Measurements from ENCODE around the gene PDE11A. TPM values are rescaled to one million over a fixed set of nuclear protein-coding genes. Genes with fewer than 3 reads are reported as not detected.

The PDE11A gene
- total RNA-seq, 1 experiment from 2014 or later, result not detected

DNA sequence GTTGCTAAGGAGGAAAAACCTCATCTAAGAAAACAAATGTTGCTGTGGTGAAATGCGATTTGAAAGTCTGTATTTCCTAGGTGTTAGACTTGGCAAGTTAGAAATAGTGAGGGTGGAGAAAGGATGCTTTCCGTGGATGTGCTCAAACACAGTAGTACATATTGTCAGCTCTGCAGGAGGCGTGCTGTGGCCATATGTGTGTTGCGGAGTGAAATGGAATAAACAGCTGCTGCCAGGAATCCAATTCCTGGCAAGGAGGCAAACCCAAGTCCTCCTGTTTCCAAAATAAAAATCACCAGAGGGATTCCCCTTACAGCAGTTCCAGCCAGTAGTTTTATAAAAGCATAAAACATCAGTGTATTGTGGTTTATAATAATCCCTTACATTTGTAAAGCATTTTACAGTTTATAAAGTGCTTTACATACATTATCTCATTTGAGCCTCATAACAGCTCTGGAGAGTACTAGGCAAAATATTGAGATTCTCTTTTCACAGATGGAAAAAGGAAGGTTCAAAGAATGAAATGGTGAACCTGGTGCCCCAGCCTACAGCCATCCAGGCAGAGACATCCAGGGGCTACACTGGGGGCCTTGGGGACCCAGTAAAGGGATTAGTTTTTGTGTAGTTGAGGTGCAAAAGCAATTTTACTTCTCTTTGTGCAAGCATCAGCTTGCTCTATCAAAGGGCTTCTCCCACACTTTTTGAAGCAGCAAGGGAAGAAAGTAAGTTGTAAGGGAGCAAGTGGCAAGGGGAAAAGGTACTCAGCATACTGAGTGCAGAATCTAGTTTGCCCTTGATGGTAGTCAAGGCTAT, 474.0 kb downstream of the PDE11A start:
- TF ChIP-seq, protein P1, sequence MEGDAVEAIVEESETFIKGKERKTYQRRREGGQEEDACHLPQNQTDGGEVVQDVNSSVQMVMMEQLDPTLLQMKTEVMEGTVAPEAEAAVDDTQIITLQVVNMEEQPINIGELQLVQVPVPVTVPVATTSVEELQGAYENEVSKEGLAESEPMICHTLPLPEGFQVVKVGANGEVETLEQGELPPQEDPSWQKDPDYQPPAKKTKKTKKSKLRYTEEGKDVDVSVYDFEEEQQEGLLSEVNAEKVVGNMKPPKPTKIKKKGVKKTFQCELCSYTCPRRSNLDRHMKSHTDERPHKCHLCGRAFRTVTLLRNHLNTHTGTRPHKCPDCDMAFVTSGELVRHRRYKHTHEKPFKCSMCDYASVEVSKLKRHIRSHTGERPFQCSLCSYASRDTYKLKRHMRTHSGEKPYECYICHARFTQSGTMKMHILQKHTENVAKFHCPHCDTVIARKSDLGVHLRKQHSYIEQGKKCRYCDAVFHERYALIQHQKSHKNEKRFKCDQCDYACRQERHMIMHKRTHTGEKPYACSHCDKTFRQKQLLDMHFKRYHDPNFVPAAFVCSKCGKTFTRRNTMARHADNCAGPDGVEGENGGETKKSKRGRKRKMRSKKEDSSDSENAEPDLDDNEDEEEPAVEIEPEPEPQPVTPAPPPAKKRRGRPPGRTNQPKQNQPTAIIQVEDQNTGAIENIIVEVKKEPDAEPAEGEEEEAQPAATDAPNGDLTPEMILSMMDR (IDR thresholded peaks at IDR 0.05; ENCODE audit: unreplicated experiment), result no peak
- no peaks in the 10 kb centered on the region for H3K4me1 Mint-ChIP-seq (ENCODE audit: insufficient read depth, unreplicated experiment)
- CTCF ChIA-PET, result interaction anchor here (0.8 to 1.2 kb wide), 2 partner anchors 14 to 338 kb away, joined by 3 read pairs; no protein-coding TSS in a partner anchor
- POLR2A ChIA-PET, result interaction anchor here (0.7 kb wide), 1 partner anchor 20 kb away, joined by 3 read pairs; no protein-coding TSS in a partner anchor
- intact Hi-C loops (cut with micrococcal nuclease), result no loop called here
- no TSS peak for BruUV-seq (replicated peaks)
- peaks cover 4% of the 10 kb centered on the region for H3K36me3 Mint-ChIP-seq (ENCODE audit: insufficient read depth, unreplicated experiment)
- H3K27ac Mint-ChIP-seq (ENCODE audit: low read depth, unreplicated experiment), result no peak overlapping the region
- H3K4me3 Mint-ChIP-seq (ENCODE audit: unreplicated experiment), result no peak overlapping the region
- H3K9me3 Mint-ChIP-seq (ENCODE audit: unreplicated experiment), result no peaks in the 10 kb centered on the region
- no peak for DNase-seq (ENCODE audit: unreplicated experiment)
- peaks cover 26% of the 10 kb centered on the region for H3K27me3 Mint-ChIP-seq (ENCODE audit: insufficient read depth, unreplicated experiment)

DNA sequence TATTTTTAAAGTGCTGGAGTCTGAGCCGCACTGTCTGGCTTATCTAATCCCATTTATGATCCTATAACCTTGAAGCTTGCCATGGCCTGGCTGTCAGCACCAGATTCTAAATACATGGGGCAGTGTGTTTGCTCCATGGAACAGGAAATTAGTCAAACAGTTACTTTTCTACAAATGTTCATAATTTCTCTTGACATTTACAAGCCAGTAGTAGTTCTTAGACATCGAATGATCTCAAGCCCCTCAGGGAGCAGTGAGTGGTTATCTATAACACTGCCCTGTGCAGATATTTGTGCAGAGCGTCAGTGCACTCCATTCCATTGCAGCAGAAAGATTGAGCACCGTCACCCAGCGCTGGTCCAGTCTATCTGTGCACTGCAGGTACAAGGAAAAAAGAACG, 474.8 kb downstream of the PDE11A start:
- TF ChIP-seq, protein P1 (IDR thresholded peaks at IDR 0.05; ENCODE audit: unreplicated experiment), result no peak
- Mint-ChIP-seq H3K27me3 (ENCODE audit: insufficient read depth, unreplicated experiment) (peaks cover 26% of the 10 kb centered on the region), H3K27ac (ENCODE audit: low read depth, unreplicated experiment) (no peak overlapping the region), H3K36me3 (ENCODE audit: insufficient read depth, unreplicated experiment) (peaks cover 4% of the 10 kb centered on the region), H3K4me1 (ENCODE audit: insufficient read depth, unreplicated experiment) (no peaks in the 10 kb centered on the region), H3K9me3 (ENCODE audit: unreplicated experiment) (no peaks in the 10 kb centered on the region), H3K4me3 (ENCODE audit: unreplicated experiment) (no peak overlapping the region)
- CTCF ChIA-PET, result interaction anchor here (0.6 kb wide), 1 partner anchor 114 kb away, joined by 3 read pairs; no protein-coding TSS in a partner anchor
- intact Hi-C loops (cut with micrococcal nuclease), result no loop called here
- BruUV-seq (replicated peaks), result no TSS peak
- POLR2A ChIA-PET, result interaction anchor here (0.7 kb wide), 1 partner anchor 19 kb away, joined by 3 read pairs; no protein-coding TSS in a partner anchor
- DNase-seq (ENCODE audit: unreplicated experiment), result no peak

DNA sequence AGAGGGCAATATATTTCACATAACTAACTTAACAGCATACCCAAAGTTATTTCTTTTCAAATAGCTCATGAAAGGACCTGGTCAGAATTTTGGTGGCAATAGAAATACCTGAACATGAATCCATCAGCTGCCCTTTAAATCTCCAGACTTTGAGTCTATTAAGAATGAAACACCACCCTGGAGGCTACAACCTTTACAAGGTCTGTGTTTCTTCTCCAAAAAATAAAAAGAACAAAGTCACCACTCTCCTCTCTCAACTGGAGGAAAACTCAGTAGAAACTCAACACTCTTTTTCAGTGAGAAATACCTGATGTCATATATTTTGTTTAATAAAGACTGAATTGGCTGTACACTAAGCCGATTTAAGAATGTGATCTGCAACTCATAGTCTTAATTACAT, 475.7 kb downstream of the PDE11A start:
- H3K27me3 Mint-ChIP-seq (ENCODE audit: insufficient read depth, unreplicated experiment), result peaks cover 26% of the 10 kb centered on the region
- no peak overlapping the region for H3K4me3 Mint-ChIP-seq (ENCODE audit: unreplicated experiment)
- no TSS peak for BruUV-seq (replicated peaks)
- TF ChIP-seq, protein P1 (IDR thresholded peaks at IDR 0.05; ENCODE audit: unreplicated experiment), result no peak
- H3K9me3 Mint-ChIP-seq (ENCODE audit: unreplicated experiment), result no peaks in the 10 kb centered on the region
- H3K27ac Mint-ChIP-seq (ENCODE audit: low read depth, unreplicated experiment), result no peak overlapping the region
- ChIA-PET POLR2A (no interaction called here), CTCF (interaction anchor here (0.6 to 0.7 kb wide), 3 partner anchors 13 to 455 kb away, joined by 3 to 4 read pairs (median 3); no protein-coding TSS in a partner anchor)
- H3K36me3 Mint-ChIP-seq (ENCODE audit: insufficient read depth, unreplicated experiment), result peaks cover 4% of the 10 kb centered on the region
- no peaks in the 10 kb centered on the region for H3K4me1 Mint-ChIP-seq (ENCODE audit: insufficient read depth, unreplicated experiment)
- intact Hi-C loops (cut with micrococcal nuclease), result no loop called here
- no peak for DNase-seq (ENCODE audit: unreplicated experiment)

DNA sequence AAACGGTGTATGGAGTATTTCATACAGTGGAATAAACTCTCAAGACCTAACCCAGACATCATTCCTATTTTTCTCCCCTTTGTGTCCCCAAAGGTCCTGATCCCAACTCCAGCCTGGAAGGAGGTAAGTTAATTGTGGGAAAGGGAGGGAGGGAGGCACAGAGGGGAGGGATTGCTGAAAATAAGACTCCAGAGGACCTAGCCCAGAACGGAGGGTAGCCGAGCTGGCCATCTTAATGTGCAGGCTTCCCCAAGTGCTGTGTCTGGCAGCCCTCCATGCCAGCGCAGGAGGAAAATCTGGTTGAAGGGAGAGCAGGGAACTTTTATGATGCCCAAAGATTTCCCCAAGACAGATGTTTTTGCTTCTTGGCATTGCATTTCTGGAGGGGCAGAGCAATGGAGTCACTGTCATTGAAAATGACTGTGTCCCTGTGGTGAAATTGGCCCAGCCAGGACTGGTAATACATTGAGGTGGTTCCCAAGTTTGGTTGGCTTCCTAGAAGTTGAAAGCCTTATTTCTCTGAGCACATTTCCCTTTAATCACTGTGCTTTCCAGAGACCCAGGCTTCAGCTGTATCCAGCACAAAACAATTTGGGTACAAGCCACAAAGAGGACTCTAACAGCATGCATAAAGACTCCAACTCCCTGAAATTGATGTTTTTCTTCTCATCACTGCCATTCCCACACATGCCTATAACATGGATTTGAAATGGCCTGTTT, 477.3 kb downstream of the PDE11A start:
- no peak overlapping the region for H3K27ac Mint-ChIP-seq (ENCODE audit: low read depth, unreplicated experiment)
- no peak overlapping the region for H3K4me3 Mint-ChIP-seq (ENCODE audit: unreplicated experiment)
- no peak for DNase-seq (ENCODE audit: unreplicated experiment)
- TF ChIP-seq, protein P1 (IDR thresholded peaks at IDR 0.05; ENCODE audit: unreplicated experiment), result no peak
- H3K27me3 Mint-ChIP-seq (ENCODE audit: insufficient read depth, unreplicated experiment), result peaks cover 26% of the 10 kb centered on the region
- H3K36me3 Mint-ChIP-seq (ENCODE audit: insufficient read depth, unreplicated experiment), result peaks cover 4% of the 10 kb centered on the region
- ChIA-PET CTCF (interaction anchor here (1.3 kb wide), 1 partner anchor 9 kb away, joined by 6 read pairs; no protein-coding TSS in a partner anchor), POLR2A (no interaction called here)
- intact Hi-C loops (cut with micrococcal nuclease), result no loop called here
- H3K4me1 Mint-ChIP-seq (ENCODE audit: insufficient read depth, unreplicated experiment), result no peaks in the 10 kb centered on the region
- no peaks in the 10 kb centered on the region for H3K9me3 Mint-ChIP-seq (ENCODE audit: unreplicated experiment)
- no TSS peak for BruUV-seq (replicated peaks)

All from MCF 10A (cell line).